ENCODE measurements around the gene DPM2. TPM values are rescaled to one million over a fixed set of nuclear protein-coding genes. Genes with fewer than 3 reads are reported as not detected.

The DPM2 gene, protein sequence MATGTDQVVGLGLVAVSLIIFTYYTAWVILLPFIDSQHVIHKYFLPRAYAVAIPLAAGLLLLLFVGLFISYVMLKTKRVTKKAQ
- total RNA-seq (2014; rRNA removed; shearing (Covaris generic); ENCODE audit: low replicate concordance): 46.9 and 54.5 TPM in 2 replicates

DNA sequence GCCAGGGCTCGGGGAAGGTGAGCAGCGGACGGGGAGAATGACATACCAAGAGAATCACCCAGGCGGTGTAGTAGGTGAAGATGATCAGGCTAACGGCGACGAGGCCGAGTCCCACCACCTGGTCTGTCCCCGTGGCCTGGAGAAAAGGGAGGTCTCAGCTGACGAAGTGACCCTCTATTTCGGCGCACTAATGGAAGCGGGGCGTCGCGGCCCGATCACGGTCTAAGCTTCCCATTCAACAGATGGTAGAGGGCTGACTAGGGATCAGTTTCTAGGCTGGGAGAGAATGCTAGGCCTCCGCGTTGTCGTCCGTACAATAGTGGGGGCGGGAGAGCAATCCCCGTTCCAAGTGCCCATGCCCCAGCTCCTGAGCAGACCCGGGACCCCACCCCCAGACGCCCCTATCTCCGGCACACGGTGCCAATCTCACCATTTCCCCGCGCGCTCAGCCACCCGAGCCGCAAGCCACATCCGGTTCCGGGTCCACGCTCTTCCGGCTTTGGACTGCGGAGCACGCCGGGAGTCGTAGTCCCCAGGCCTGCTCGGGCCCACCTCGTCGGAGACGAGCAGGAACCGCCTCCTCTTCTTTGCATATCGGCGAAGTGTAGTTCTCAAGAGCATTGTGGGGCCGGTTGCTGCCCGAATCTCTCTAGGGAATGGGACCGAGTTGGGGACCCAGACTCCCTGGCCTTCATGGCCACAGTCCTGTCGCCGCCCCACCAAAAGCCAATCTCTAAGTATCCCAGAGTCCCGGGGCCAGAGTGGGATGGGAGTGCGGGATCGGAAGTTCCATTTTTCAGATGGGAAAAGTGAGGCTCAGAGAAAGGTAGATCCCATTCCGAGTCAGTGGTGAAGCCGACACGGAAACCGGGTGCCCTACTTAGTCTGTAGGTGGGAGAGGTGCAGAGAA is at the start of gene DPM2:
TSS of gene DPM2 (minus strand) at position 467 of the 910 bp plus-strand sequence. CDS start at position 433, 34 bp downstream.
- DNase-seq (ENCODE audit: low read depth): peak; percentile 81
- in situ Hi-C loops (cut with HindIII; ENCODE audit: low pct_unique_long_range_greater_than_20kb, low sequenced_read_pairs): no loop called here

DNA sequence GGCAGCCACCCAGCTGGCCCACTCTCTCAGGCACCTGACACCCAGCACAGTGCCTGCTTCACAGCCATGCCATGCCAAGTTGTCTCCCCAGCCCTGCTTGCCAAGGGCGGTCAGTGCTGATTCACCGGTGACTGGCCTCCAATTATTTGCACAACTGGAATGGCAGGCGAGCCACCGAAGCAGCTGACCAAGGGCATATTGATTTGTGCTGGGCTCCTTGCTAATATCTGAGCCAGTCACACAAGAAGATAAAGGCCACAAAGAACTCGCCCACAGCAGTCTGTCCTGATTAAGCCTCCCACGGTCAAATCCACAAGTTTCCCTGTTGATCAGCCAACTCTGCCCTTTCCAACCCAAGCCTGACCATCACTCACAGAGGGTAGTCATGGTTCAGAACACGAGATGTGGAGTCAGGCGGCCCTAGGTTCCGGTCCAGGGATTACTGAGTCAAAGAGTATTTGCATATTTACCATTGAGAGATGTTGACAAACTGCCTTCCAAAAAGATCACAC is 49.5 kb upstream of the DPM2 start:
- in situ Hi-C loops (cut with HindIII; ENCODE audit: low pct_unique_long_range_greater_than_20kb, low sequenced_read_pairs): no loop called here
- peak; percentile 92 for DNase-seq (ENCODE audit: low read depth)

DNA sequence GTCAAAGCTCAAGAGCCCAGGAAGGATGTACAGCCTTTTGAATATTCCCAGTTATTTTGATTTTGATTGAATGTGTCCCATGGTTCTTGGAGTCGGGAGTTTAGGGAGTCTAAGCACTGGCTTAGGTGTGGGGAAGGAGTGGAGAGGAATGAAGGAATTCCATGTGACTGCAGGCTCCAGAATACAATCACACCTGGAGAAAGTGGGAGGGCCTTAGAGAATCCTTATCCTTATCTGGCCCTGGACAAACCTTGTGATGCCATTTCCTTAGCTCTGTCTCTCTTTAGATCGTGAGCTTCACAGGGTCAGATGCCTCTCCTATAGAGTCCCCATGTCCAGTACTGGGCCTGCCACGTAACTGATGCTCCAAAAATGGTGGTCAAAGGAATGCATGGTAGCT is 47.4 kb upstream of the DPM2 start:
- in situ Hi-C loops (cut with HindIII; ENCODE audit: low pct_unique_long_range_greater_than_20kb, low sequenced_read_pairs): no loop called here
- DNase-seq (ENCODE audit: low read depth): no peak

DNA sequence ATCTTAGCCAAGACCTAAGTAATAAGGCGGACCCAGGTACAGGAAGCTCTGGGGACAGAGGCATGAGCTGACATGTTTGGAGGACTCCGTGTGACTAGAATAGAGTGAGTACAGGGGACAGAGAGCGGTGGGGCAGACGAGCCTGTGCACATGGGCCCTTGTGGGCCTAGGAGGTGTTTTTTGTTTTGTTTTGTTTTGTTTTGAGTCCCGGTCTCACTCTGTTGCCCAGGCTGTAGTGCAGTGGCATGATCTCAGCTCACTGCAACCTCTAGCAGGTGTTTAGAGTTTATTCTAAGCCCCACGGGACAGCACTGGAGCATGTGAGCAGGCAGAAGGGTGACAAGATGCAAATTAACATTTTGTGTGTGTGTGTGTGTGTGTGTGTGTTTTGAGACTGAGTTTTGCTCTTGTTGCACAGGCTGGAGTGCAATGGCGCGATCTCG is 46.2 kb upstream of the DPM2 start:
- in situ Hi-C loops (cut with HindIII; ENCODE audit: low pct_unique_long_range_greater_than_20kb, low sequenced_read_pairs): no loop called here
- DNase-seq (ENCODE audit: low read depth): no peak

DNA sequence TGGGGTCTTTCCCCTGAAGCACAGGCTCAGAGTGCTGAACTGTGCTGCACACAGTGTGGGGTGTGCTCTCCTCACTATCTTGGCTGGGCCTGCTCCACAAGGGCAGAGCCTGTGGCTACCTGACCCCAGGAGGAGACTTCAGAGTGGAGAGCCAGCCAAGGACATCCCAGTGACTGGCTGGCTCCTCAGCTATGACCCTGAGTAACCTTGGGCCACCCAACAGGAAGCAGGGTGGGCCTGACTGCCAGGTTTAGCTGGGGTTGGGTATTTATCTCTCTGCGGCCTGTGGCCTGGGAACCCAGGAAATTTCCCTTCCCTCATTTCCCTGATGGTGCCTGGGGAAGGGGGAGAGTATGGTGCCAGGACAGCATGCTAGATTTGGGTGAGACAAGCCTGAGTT is 45.3 kb upstream of the DPM2 start:
- DNase-seq (ENCODE audit: low read depth): no peak
- in situ Hi-C loops (cut with HindIII; ENCODE audit: low pct_unique_long_range_greater_than_20kb, low sequenced_read_pairs): no loop called here

DNA sequence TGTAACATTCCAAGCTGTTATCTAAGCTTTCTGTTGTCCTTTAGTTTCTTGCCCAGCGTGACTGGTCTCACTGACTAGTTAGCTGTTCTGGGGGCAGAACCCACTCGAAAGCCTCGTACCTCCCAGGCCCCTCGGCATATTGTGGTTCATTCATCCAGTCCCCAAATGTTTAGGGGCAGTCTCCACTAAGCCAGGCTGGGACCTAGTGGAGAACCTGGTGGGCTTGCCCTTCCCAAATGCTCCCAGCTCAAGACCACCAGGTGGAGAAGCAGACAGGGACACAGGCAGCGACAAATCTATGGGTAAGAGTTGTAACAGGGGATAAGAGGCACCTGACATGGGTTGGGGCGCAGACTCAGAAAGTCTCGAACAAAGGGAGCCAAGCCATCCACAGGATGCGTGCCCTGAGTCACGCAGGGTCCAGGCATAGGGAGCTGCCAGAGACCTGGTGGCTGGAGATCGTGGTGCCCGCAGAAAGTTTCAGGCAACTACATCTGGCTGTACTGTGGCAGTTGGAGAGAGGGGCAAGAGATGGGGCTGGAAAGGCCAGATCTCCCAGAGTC is 44.0 kb upstream of the DPM2 start:
- DNase-seq (ENCODE audit: low read depth): no peak
- in situ Hi-C loops (cut with HindIII; ENCODE audit: low pct_unique_long_range_greater_than_20kb, low sequenced_read_pairs): no loop called here

DNA sequence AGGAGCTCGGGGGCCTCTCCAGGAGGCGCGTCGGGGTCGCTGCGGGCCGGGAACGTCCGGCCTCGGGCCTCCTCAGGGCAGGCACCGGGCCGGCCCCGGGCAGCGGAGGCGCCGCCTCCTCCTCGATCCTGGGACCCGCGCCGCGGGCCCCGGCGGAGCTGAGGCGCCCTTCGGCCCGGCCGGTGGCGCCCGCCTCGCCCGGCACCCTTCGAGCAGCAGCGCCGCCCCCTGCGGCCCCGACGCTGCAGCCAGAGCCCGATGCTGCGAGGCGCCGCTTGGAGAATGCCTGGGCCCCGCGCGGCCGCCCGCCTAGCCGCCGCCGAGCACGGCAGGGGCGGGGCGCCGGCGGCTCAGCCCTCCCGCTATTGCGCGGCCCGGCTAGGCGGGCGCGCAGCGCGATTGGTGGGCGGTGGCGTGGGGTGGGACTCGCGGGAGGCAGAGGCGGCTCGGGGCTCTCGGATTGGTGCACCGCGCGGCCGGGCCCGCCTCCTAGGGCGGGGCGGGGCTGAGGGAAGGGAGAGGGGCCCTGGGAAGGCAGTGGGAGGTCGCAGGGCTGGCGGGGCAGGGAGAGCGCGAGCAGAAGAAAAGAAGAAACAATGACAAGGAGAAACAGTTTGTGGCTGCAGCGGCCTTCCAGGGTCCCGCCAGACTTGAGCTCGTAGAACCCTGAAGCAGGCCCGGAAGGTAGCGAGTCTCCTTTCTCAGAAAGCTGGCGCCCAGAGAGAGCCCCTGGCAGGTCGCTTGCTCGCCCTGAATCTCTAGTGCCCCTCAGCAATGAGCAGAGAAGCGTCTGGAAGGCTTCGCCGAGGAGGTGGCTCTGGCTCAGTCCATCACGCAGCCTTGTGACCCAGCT is 43.3 kb upstream of the DPM2 start, which contains the start of gene EEIG1:
TSS of gene EEIG1 (minus strand) at position 284 of the 853 bp plus-strand sequence. CDS start 852 bp downstream, outside the sequence.
- peak; percentile 95 for DNase-seq (ENCODE audit: low read depth)
- in situ Hi-C loops (cut with HindIII; ENCODE audit: low pct_unique_long_range_greater_than_20kb, low sequenced_read_pairs): no loop called here

DNA sequence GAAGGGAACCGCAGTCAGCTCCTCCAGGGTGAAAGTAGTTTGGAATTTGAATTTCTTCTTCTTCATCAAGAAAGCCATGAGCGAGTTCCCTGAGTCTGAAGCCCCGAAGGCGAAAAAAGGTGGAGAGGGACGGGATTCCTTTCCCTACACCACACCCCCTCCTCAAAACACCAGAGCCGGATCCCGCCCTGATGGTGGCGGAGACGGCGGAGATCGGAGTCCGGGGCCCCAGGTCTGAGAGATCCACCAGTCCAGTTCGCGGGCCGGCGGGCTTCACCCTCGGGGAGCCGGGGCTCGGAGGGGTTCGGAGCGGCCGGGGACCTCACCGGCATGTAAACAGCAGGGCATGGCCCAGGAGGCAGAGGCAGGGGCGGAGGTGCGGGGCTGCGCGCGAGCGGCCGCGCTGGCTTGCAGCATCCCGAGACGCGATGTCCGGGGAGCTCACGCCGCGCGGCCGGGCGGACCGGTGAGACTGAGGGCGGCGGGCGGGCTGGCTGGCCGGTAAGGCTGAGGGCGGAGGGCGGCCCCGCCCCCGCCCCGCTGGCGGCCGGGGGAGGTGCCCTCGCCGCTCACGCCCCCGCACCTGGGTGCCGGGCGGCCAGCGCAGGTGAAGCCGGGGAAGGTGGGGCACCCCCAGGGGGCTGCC is 42.5 kb upstream of the DPM2 start:
- peak; percentile 64 for DNase-seq (ENCODE audit: low read depth)

DNA sequence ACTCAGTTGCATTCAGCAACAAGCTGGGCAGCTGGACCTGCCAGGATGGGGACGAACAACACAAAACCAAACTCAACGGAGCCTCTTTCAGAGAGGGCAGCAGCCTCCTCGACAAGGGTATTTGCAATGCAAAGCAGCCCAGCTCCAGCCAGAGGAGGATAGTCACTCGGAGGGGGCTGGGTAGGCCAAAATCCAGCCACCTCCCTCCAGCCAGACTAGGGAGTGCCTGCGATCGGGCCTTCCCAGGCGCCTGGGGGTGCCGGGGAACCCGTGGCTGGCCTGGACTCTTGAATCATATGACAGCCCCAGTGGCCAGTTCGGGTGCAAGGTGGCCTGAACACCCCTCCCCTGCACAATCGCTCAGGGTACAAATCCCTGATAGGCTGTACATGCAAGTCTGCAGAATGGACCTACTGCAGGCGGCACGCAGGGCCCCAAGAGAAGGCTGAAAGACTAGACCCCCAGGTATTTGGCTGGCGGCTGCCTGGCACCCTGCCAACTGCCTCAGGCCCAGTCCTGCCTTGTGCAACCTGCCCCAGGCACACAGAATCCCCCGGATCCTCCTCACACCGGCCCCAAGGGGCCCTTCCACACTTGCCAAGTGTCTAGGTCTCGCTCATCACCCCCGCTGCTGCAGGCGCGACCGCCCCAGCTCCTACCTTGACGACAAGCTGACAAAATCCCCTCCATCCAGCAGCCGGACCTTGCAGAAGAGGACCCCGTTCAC is 41.8 kb upstream of the DPM2 start:
- DNase-seq (ENCODE audit: low read depth): no peak
- in situ Hi-C loops (cut with HindIII; ENCODE audit: low pct_unique_long_range_greater_than_20kb, low sequenced_read_pairs): no loop called here

More for the DNA sequence above, 42.5 kb upstream of the DPM2 start:
- in situ Hi-C loops (cut with HindIII; ENCODE audit: low pct_unique_long_range_greater_than_20kb, low sequenced_read_pairs): no loop called here

DNA sequence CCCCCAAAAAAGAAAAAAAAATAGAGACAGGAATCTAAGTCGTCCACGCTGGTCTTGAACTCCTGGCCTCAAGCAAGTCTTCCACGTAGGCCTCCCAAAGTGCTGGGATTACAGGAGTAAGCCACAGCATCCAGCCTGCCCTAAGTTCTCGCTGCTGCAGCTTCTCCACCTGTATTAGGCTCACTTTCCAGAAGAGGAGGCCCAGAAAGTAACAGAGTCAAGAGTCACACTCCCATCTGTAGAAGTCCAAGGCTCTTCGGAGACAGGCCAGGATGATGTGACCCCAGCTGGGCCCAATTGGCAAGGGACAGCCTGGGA is 41.3 kb upstream of the DPM2 start:
- no peak for DNase-seq (ENCODE audit: low read depth)
- in situ Hi-C loops (cut with HindIII; ENCODE audit: low pct_unique_long_range_greater_than_20kb, low sequenced_read_pairs): no loop called here

DNA sequence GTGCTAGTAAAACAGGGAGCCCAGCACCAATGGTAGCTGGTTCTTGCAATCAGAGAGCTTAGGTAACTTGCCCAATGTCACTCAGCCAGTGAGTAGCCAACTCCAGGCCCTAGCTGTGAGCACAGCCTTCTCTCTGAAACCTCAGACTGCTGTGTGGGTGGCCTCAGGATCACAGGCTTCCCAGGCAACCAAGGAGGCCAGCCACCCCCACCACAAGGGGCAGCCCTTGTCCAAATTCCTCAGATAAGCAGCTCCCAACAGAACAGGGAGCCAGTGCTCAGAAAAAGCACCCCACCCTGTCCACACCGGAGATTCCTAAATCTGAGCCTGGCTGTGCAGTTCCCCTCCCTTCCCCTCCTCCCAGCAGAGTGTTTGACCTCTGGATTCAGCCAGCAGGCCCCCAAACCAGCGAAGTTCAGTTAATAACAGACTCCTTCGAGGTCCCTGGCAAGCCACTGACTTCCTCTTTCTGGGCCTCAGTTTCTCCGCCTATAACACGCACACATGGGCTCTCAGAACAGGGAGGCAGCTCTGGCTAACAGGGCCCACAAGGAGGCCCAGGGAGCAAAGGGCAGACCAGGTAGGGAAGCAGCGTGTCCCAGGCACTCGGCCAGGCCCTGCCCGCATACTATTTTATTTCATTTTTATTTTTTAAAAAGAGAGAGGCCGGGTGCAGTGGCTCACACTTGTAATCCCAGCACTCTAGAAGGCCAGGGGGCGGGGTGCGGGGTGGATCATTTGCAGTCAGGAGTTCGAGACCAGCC is 40.4 kb upstream of the DPM2 start:
- no peak for DNase-seq (ENCODE audit: low read depth)
- in situ Hi-C loops (cut with HindIII; ENCODE audit: low pct_unique_long_range_greater_than_20kb, low sequenced_read_pairs): no loop called here

DNA sequence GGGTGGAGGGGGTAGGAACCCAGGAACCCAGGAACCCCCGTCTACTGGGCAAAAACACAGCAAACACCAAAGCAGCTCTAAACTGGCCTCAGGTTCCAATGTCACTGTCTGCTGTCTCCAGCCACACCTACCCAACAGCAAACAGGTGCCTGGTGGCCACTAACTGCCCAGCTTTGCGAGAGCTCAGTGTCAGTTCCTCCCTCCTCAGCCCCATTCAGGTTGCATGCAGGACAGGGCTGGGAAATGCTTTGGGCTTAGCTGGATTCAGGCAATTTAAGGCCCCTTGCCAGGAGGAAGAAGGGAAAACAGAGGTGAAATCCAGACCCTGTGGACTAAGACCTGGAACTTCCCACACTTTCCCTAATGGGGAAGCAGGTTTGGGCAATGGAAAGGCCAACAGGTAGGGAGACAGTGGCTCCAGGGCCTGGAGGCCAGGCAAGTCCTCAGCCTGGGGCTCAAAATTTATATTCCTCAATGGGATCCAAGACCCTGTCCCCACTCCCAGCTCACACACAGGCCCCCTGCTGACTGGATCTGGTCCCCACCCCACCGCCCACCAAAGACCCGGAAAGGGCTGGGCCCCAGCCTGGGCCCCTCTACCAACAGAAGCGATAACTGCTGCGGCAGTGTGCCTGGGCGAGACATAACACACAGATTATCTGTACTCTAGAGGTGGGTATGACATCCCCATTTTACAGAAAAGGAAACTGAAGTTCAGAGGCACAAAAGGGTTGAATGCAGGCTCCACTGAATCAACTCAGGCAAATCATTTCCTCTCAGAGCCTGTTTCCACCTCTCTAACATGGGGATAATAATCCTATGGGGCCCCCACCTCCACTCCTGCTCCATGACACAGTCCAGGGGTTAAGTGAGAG is 39.6 kb upstream of the DPM2 start:
- in situ Hi-C loops (cut with HindIII; ENCODE audit: low pct_unique_long_range_greater_than_20kb, low sequenced_read_pairs): no loop called here
- no peak for DNase-seq (ENCODE audit: low read depth)

DNA sequence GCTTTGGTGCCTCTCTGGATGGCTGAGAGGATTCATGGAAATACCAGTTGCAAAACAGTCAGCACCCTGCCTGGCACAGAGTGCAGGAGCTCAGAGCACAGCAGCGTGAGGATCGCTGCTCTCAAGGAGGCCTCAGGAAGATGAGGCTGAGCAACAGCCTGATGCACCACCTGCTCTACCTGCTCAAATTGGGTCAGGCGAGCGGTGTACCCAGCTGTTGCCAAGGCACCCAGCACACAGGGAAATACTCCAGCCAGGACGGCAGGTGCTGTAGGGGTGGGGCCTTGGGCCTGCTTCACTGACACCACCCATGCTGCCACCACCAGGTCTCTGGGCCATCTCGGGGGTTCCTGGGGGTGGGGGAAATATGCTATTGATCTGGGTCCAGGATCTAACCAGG is 38.8 kb upstream of the DPM2 start:
- no peak for DNase-seq (ENCODE audit: low read depth)
- in situ Hi-C loops (cut with HindIII; ENCODE audit: low pct_unique_long_range_greater_than_20kb, low sequenced_read_pairs): no loop called here

DNA sequence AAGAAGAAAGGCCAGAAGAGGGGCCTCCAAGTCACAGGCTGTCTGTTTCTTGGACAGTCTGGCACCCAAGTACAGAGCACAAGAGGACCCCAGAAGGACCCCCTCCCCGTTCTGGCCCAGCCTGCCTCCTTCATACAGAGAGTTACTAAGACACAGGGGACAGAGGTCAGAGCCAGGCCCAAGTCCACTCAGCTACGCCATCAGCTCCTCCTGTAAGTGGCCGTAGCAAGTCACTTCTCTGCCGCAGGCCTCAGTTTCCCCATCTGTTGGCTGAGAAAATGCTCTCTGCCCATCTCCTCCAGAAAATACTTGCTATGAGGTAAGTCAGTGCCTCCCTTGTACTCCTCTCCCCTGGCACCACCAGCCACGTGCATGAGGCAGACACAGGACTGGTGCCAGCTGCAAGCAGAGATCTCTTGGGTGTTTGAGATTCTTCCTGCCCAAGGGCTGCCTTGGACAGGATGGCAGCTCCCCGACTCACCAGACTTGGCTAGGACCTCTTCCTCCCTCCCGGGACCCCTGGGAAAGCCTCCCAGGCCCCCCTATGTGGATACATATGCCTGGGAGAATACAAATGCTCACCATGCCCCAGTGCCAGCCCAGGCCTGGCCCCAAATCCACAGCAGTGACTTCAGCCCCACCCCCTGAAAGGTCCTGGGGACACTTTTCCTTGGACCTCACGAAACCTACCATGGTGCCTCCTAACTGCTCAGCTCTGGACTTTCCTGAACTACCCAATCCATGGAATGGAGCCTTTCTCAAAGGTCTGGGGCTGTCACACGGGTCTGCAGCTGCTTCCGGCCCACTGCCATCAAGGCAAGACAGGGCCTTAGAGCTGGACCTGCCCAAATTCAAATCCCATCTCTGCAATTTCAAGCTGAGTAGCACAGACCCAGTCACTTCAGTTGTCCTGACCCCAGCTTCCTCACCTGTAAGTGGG is 38.0 kb upstream of the DPM2 start:
- DNase-seq (ENCODE audit: low read depth): no peak
- in situ Hi-C loops (cut with HindIII; ENCODE audit: low pct_unique_long_range_greater_than_20kb, low sequenced_read_pairs): no loop called here

DNA sequence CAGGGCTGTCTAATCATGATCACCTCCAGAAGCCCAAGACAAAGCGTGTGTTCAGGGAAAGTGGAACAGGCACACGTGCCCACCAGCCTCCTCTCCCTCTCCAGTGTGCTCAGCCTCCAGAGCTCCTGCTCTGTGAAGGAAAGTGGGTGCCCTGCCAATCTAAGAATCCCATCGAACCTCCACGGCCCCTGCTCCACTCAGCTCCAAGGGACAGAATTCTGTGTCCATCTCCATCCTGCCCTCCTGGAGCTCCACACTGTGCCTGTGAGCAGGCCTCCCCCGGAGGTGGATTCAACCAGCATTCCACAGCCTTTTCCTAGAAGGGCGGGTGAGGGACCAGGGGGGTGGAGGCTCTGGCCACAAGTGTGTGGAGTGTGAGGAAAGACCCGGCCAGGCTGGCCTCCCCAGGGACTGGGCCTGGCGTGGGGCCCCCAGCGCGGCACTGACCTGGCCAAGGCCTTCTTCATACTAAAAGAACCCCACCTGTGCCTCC is 37.2 kb upstream of the DPM2 start:
- in situ Hi-C loops (cut with HindIII; ENCODE audit: low pct_unique_long_range_greater_than_20kb, low sequenced_read_pairs): no loop called here
- no peak for DNase-seq (ENCODE audit: low read depth)
